ENCODE data around the gene DMXL1.
"Not testable (repeated sequence)": the region's sequence is repeated elsewhere in the genome, so short reads cannot be mapped to it uniquely, and the experiment has no call there.

DMXL1 gene

DNA sequence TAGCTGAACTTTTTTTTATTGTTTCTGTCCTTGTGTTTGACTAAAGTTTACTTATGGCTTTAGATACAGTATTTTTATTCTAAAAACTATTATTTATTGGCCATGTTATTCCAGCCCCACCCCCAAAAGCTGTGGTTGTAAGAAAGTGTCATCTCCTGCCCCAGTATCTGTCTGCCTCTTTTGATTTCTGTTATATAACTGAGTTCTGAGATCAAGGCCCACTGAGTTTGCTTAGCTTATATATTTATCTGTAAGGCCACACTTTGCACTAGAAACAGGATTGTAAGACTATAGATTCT is 168.2 kb downstream of the DMXL1 start:
- TF ChIP-seq CTCF (IDR thresholded peaks at IDR 0.05; ENCODE audit: extremely low read depth, missing control alignments), result no peak

GRCh38 chr5:119239826-119240225 is 168.9 kb downstream of the DMXL1 start:
- not testable (repeated sequence) for DNase-seq (ENCODE audit: low spot score)

More for the DNA sequence above, 168.2 kb downstream of the DMXL1 start:
- DNase-seq (ENCODE audit: low spot score), result no peak

- no peak for TF ChIP-seq CTCF (IDR thresholded peaks at IDR 0.05; ENCODE audit: extremely low read depth, missing control alignments)
- DNase-seq (ENCODE audit: low spot score), result no peak
These were observed 173.0 kb downstream of the DMXL1 start for GRCh38 chr5:119243888-119244287.

- DNase-seq (ENCODE audit: low spot score), result no peak
- no peak for TF ChIP-seq CTCF (IDR thresholded peaks at IDR 0.05; ENCODE audit: extremely low read depth, missing control alignments)
These were observed 180.3 kb downstream of the DMXL1 start for GRCh38 chr5:119250946-119251901.

GRCh38 chr5:119255571-119256356 is 184.9 kb downstream of the DMXL1 start:
- peak; percentile 5 for TF ChIP-seq CTCF (IDR thresholded peaks at IDR 0.05; ENCODE audit: extremely low read depth, missing control alignments)
- peak; percentile 13 for DNase-seq (ENCODE audit: low spot score)

DNA sequence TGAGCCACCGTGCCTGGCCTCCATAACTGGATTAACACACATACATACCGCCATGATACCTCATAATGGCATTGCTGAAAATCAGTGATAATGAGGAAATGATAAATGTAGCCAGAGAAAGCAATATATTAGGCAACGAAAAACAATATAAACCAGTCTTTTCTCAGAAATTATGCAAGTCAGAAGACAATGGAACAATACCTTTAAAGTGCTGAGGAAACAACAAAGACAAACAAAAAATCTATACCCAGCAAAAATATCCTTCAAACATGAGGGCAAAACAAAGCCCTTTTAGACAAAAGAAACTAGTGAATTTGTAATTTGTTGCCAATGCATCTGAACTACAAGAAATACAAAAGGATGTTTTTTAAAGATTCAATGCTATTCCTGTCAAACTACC is 186.7 kb downstream of the DMXL1 start:
- TF ChIP-seq CTCF (IDR thresholded peaks at IDR 0.05; ENCODE audit: extremely low read depth, missing control alignments), result no peak
- no peak for DNase-seq (ENCODE audit: low spot score)

GRCh38 chr5:119263639-119264038 is 192.8 kb downstream of the DMXL1 start:
- TF ChIP-seq CTCF (IDR thresholded peaks at IDR 0.05; ENCODE audit: extremely low read depth, missing control alignments), result no peak
- no peak for DNase-seq (ENCODE audit: low spot score)

Data from GM20000 (cell line).